ENCODE data around the gene MDN1.

MDN1 gene

GRCh38 chr6:89692256-89692655 lies 127.3 kb downstream of the MDN1 start:
- no peaks in the 10 kb centered on the region for H3K79me2 ChIP-seq (ENCODE audit: insufficient read depth, low read length)
- H3K36me3 ChIP-seq (ENCODE audit: insufficient read depth, low read length): peaks cover 94% of the 10 kb centered on the region
- no peaks in the 10 kb centered on the region; the same call in 1 of the 2 replicates for H4K20me1 ChIP-seq (ENCODE audit: insufficient read depth, low read length)
- TF ChIP-seq EZH2 (IDR thresholded peaks at IDR 0.05; ENCODE audit: borderline replicate concordance, low read depth, low read length, severe bottlenecking) (no peak), CTCF (IDR thresholded peaks at IDR 0.05; ENCODE audit: borderline replicate concordance, extremely low read depth, low read length, poor library complexity, severe bottlenecking) (no peak)
- no peak overlapping the region for H3K9ac ChIP-seq (ENCODE audit: low read depth, low read length)
- ATAC-seq (ENCODE audit: insufficient read depth, low read depth): no peak
- H3K4me2 ChIP-seq (ENCODE audit: insufficient read depth, low read length): no peak overlapping the region
- H3K4me1 ChIP-seq (ENCODE audit: insufficient read depth, low read length): no peaks in the 10 kb centered on the region
- DNase-seq: no peak
- H2AFZ ChIP-seq (ENCODE audit: low read depth, low read length): no peak overlapping the region
- H3K27ac ChIP-seq (ENCODE audit: low read length): no peak overlapping the region
- no peaks in the 10 kb centered on the region for H3K27me3 ChIP-seq (ENCODE audit: insufficient read depth, low read length, poor library complexity)
- H3K4me3 ChIP-seq (ENCODE audit: low read depth in 1 of 2, low read length in 2 of 2): no peak overlapping the region
- H3K9me3 ChIP-seq (ENCODE audit: insufficient read depth, low read length, severe bottlenecking): no peaks in the 10 kb centered on the region

- Histone ChIP-seq H3K79me2 (ENCODE audit: insufficient read depth, low read length) (no peaks in the 10 kb centered on the region), H3K4me1 (ENCODE audit: insufficient read depth, low read length) (no peaks in the 10 kb centered on the region), H4K20me1 (ENCODE audit: insufficient read depth, low read length) (no peaks in the 10 kb centered on the region; the same call in 1 of the 2 replicates), H3K27me3 (ENCODE audit: insufficient read depth, low read length, poor library complexity) (no peaks in the 10 kb centered on the region), H3K36me3 (ENCODE audit: insufficient read depth, low read length) (peaks cover 94% of the 10 kb centered on the region), H3K4me3 (ENCODE audit: low read depth in 1 of 2, low read length in 2 of 2) (no peak overlapping the region), H3K9ac (ENCODE audit: low read depth, low read length) (no peak overlapping the region), H2AFZ (ENCODE audit: low read depth, low read length) (no peak overlapping the region), H3K4me2 (ENCODE audit: insufficient read depth, low read length) (no peak overlapping the region), H3K9me3 (ENCODE audit: insufficient read depth, low read length, severe bottlenecking) (no peaks in the 10 kb centered on the region), H3K27ac (ENCODE audit: low read length) (no peak overlapping the region)
- TF ChIP-seq EZH2 (IDR thresholded peaks at IDR 0.05; ENCODE audit: borderline replicate concordance, low read depth, low read length, severe bottlenecking) (no peak), CTCF (IDR thresholded peaks at IDR 0.05; ENCODE audit: borderline replicate concordance, extremely low read depth, low read length, poor library complexity, severe bottlenecking) (no peak)
- ATAC-seq (ENCODE audit: insufficient read depth, low read depth): no peak
- no peak for DNase-seq
These were observed 128.7 kb downstream of the MDN1 start for GRCh38 chr6:89690944-89691324.

GRCh38 chr6:89689732-89690131 lies 129.9 kb downstream of the MDN1 start:
- peaks cover 94% of the 10 kb centered on the region for H3K36me3 ChIP-seq (ENCODE audit: insufficient read depth, low read length)
- no peak overlapping the region for H3K4me3 ChIP-seq (ENCODE audit: low read depth in 1 of 2, low read length in 2 of 2)
- no peak for TF ChIP-seq EZH2 (IDR thresholded peaks at IDR 0.05; ENCODE audit: borderline replicate concordance, low read depth, low read length, severe bottlenecking)
- no peak for TF ChIP-seq CTCF (IDR thresholded peaks at IDR 0.05; ENCODE audit: borderline replicate concordance, extremely low read depth, low read length, poor library complexity, severe bottlenecking)
- no peaks in the 10 kb centered on the region for H4K20me1 ChIP-seq (ENCODE audit: insufficient read depth, low read length)
- no peak for DNase-seq
- no peaks in the 10 kb centered on the region for H3K79me2 ChIP-seq (ENCODE audit: insufficient read depth, low read length)
- H3K4me2 ChIP-seq (ENCODE audit: insufficient read depth, low read length): no peak overlapping the region
- H3K27me3 ChIP-seq (ENCODE audit: insufficient read depth, low read length, poor library complexity): no peaks in the 10 kb centered on the region
- no peak for ATAC-seq (ENCODE audit: insufficient read depth, low read depth)
- no peak overlapping the region for H2AFZ ChIP-seq (ENCODE audit: low read depth, low read length)
- H3K4me1 ChIP-seq (ENCODE audit: insufficient read depth, low read length): no peaks in the 10 kb centered on the region
- H3K9me3 ChIP-seq (ENCODE audit: insufficient read depth, low read length, severe bottlenecking): no peaks in the 10 kb centered on the region
- H3K9ac ChIP-seq (ENCODE audit: low read depth, low read length): no peak overlapping the region
- H3K27ac ChIP-seq (ENCODE audit: low read length): no peak overlapping the region

- H3K4me1 ChIP-seq (ENCODE audit: insufficient read depth, low read length): no peaks in the 10 kb centered on the region
- no peak overlapping the region for H3K4me2 ChIP-seq (ENCODE audit: insufficient read depth, low read length)
- H3K27me3 ChIP-seq (ENCODE audit: insufficient read depth, low read length, poor library complexity): no peaks in the 10 kb centered on the region
- DNase-seq: no peak
- H3K9me3 ChIP-seq (ENCODE audit: insufficient read depth, low read length, severe bottlenecking): no peaks in the 10 kb centered on the region
- no peaks in the 10 kb centered on the region for H3K79me2 ChIP-seq (ENCODE audit: insufficient read depth, low read length)
- H4K20me1 ChIP-seq (ENCODE audit: insufficient read depth, low read length): no peaks in the 10 kb centered on the region
- no peak overlapping the region for H3K9ac ChIP-seq (ENCODE audit: low read depth, low read length)
- no peak overlapping the region for H3K4me3 ChIP-seq (ENCODE audit: low read depth in 1 of 2, low read length in 2 of 2)
- no peak overlapping the region for H2AFZ ChIP-seq (ENCODE audit: low read depth, low read length)
- H3K36me3 ChIP-seq (ENCODE audit: insufficient read depth, low read length): peaks cover 94% of the 10 kb centered on the region
- ATAC-seq (ENCODE audit: insufficient read depth, low read depth): no peak
- TF ChIP-seq EZH2 (IDR thresholded peaks at IDR 0.05; ENCODE audit: borderline replicate concordance, low read depth, low read length, severe bottlenecking): no peak
- TF ChIP-seq CTCF (IDR thresholded peaks at IDR 0.05; ENCODE audit: borderline replicate concordance, extremely low read depth, low read length, poor library complexity, severe bottlenecking): no peak
- H3K27ac ChIP-seq (ENCODE audit: low read length): no peak overlapping the region
These were observed 131.3 kb downstream of the MDN1 start for GRCh38 chr6:89688328-89688727.

Measured in DND-41 (cell line).